ENCODE measurements around the gene SPAG5. TPM values are rescaled to one million over a fixed set of nuclear protein-coding genes. Genes with fewer than 3 reads are reported as not detected.
A peak's percentile ranks its signal among the peaks of the same experiment; 100 is the strongest.

The SPAG5 gene
- total RNA-seq, 2 donors from 2014 or later: 4.6 to 17.3 TPM

GRCh38 chr17:28644787-28645575, 46.2 kb upstream of the SPAG5 start, which contains the start of gene BLTP2:
Gene BLTP2 (minus strand): TSS chr17:28645158. CDS start chr17:28645056, 102 bp downstream.
- peak within 1 kb of the TSS; percentile 91 to 93 for H3K4me3 ChIP-seq
- H3K27ac ChIP-seq: peak within 1 kb of the TSS; percentile 89 to 95
- peaks cover 0 to 3% of the 10 kb centered on the region in 2 donors for H3K36me3 ChIP-seq
- no peaks in the 10 kb centered on the region for H3K9me3 ChIP-seq
- TF ChIP-seq CTCF (IDR thresholded peaks at IDR 0.05) (peak in 2 of 4 experiments; percentile 10 to 36), POLR2AphosphoS5 (IDR thresholded peaks at IDR 0.05) (peak; percentile 94), POLR2A (IDR thresholded peaks at IDR 0.05) (peak; percentile 95)
- intact Hi-C loops (cut with DNase I): loop anchor here (2.0 kb wide), 1 partner anchor 18 kb away; the partner anchor contains the start of gene SUPT6H
- H3K4me1 ChIP-seq (replicated peaks): no peaks in the 10 kb centered on the region
- no peaks in the 10 kb centered on the region for H3K27me3 ChIP-seq (replicated peaks; ENCODE audit: insufficient read depth)
- WGBS: under 1% methylated on average over 79 of the region's 89 CpGs
- DNase-seq (ENCODE audit: low spot score): peak; percentile 95

DNA sequence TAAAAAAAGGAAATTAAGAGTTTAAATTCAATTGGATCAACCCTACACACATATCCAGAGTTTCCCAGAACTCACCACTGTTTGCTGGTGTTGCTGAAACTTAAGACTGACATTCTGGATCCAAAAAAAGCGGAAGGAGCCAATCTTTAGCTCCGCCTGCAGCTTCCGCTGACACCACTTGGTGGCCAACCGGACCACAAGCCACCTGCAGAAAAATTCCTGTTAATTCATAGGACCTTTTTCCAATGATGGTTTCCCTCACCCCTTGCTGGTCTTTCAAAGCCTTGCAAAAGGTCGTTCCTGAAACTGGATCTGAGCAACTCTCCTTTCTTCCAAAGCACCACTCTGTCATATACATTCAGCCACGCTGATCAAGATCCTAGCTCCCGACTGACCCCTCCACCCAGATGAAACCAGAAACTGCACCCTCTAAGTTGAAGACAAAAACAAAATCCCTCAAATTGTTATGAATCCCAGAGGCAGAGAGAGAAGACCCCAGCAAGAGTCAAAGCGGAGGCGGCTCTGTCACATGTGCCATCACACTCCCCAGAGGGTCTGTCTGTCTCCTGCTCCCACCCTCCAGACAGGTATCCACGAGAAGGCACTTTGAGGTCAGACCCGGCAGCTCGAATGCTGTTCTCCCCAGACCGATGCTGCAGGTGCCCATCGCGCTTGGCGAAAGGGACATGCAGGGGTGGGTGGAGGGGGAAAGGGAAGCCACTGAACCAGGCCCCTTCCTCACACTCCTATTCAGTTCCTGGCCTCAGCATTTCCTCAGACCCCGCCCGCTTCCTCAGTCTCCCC, 45.4 kb upstream of the SPAG5 start:
- intact Hi-C loops (cut with DNase I): loop anchor here (2.0 kb wide), 1 partner anchor 19 kb away; the partner anchor contains the start of gene SUPT6H
- Histone ChIP-seq H3K4me1 (replicated peaks) (no peaks in the 10 kb centered on the region), H3K9me3 (no peaks in the 10 kb centered on the region), H3K36me3 (peaks cover 5 to 11% of the 10 kb centered on the region in 2 donors), H3K4me3 (peak overlapping the region; percentile 91 to 93), H3K27me3 (replicated peaks; ENCODE audit: insufficient read depth) (no peaks in the 10 kb centered on the region), H3K27ac (peak overlapping the region; percentile 89 to 95)
- TF ChIP-seq POLR2AphosphoS5 (IDR thresholded peaks at IDR 0.05) (peak; percentile 14), CTCF (IDR thresholded peaks at IDR 0.05) (peak in 3 of 4 experiments; percentile 29 to 63 (median 45)), POLR2A (IDR thresholded peaks at IDR 0.05) (no peak)
- peak; percentile 11 for DNase-seq (ENCODE audit: low spot score)
- WGBS: under 1% methylated on average over 18 of the region's 18 CpGs

- Histone ChIP-seq H3K4me3 (no peak overlapping the region), H3K36me3 (peaks cover 10 to 16% of the 10 kb centered on the region in 2 donors), H3K27ac (no peak overlapping the region), H3K27me3 (replicated peaks; ENCODE audit: insufficient read depth) (no peaks in the 10 kb centered on the region), H3K9me3 (no peaks in the 10 kb centered on the region), H3K4me1 (replicated peaks) (no peaks in the 10 kb centered on the region)
- no peak for DNase-seq (ENCODE audit: low spot score)
- WGBS: 95% methylated on average over 2 of the region's 2 CpGs
- TF ChIP-seq CTCF (IDR thresholded peaks at IDR 0.05): no peak
- TF ChIP-seq POLR2A (IDR thresholded peaks at IDR 0.05): no peak
- no peak for TF ChIP-seq POLR2AphosphoS5 (IDR thresholded peaks at IDR 0.05)
- intact Hi-C loops (cut with DNase I): no loop called here
Observed at GRCh38 chr17:28641579-28641978, 42.8 kb upstream of the SPAG5 start.

DNA sequence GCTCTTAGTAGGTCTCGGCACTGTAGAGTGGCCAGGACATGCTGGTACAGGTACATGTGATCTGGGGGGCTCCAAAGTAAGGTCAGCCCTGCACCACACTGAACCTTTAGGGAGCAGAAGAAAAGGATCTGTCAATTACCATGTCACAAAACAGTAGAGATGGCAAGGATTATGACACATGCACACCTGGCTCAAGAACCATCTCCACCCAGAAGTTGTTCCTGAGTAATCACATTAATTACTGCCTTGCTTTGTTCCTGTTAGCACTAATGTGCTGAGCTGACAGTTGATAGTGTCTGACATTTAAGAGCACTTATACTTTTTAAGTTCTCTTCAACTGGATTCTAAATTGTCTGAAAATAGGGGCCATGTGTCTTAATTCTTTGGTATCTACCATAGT, 36.7 kb upstream of the SPAG5 start:
- whole genome bisulfite sequencing: 85% methylated on average over 1 of the region's 1 CpG
- DNase-seq (ENCODE audit: low spot score): no peak
- no peaks in the 10 kb centered on the region for H3K9me3 ChIP-seq
- no peak overlapping the region for H3K4me3 ChIP-seq
- peaks cover 31 to 35% of the 10 kb centered on the region in 2 donors for H3K36me3 ChIP-seq
- H3K4me1 ChIP-seq (replicated peaks): no peaks in the 10 kb centered on the region
- intact Hi-C loops (cut with DNase I): no loop called here
- no peak overlapping the region for H3K27ac ChIP-seq
- TF ChIP-seq CTCF (IDR thresholded peaks at IDR 0.05) (no peak), POLR2AphosphoS5 (IDR thresholded peaks at IDR 0.05) (no peak)
- H3K27me3 ChIP-seq (replicated peaks; ENCODE audit: insufficient read depth): no peaks in the 10 kb centered on the region

All from prostate gland (tissue), 2 donors.